K562 (cell line): ENCODE measurements around the gene TRIM10.

Experiments
- KDM1A ChIP-seq, 2 experiments: fragments of 450-650 bp; IDR thresholded peaks; 2 replicates each; pipeline ENCODE4 v1.6.1; 2016; ENCODE audit warnings: mild to moderate bottlenecking in 2 of 2
- TAF7 ChIP-seq: fragments of 450-650 bp; IDR thresholded peaks from 2 replicates; pipeline ENCODE4 v1.6.1; 2016; ENCODE audit warnings: missing genetic modification characterization, missing compliant biosample characterization

GRCh38 chr6:30175765-30176164, 14.8 kb upstream of the TRIM10 start:
- TF ChIP-seq TAF7 (tag) = no peak
- TF ChIP-seq KDM1A (IDR thresholded peaks at IDR 0.05) = no peak
